Measurements from ENCODE around the gene DHX35. TPM values are rescaled to one million over a fixed set of nuclear protein-coding genes. Genes with fewer than 3 reads are reported as not detected.

DHX35 gene
- total RNA-seq, 1 experiment from 2014 or later, result 12.2 TPM

DNA sequence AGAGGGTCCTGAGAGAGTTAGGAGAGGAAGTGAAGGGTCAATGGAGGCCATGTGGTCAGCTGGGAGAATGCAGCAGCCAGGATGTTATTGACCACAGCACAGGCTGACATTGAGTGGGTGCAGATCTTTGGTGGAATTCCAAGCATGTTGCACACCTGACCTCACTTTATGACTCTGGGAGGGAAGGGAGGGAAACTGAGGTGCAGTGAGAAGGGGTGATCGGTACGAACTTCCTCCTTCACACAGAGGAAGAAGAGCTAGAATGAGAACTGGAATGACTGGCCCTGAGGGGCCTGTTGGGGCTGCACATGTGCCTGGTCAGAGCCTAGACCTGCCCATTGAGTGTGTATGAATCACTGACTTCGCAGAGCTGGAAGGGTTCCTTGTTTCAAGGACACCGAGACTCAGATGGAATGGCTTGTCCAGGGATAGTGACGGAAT is 26.2 kb upstream of the DHX35 start:
- no peak for ATAC-seq
- in situ Hi-C loops (cut with HindIII; ENCODE audit: low pct_unique_long_range_greater_than_20kb, low sequenced_read_pairs), result no loop called here
- Histone ChIP-seq H3K4me1 (ENCODE audit: control insufficient read depth, insufficient read depth, low read length) (peaks cover 3% of the 10 kb centered on the region), H3K27ac (ENCODE audit: low read length) (no peak overlapping the region), H3K9me3 (ENCODE audit: control insufficient read depth, insufficient read depth, low read depth, low read length) (no peaks in the 10 kb centered on the region), H3K36me3 (ENCODE audit: control insufficient read depth, insufficient read depth, low read length) (no peaks in the 10 kb centered on the region; the same call in 1 of the 2 replicates), H3K27me3 (ENCODE audit: control insufficient read depth, insufficient read depth, low read length) (no peaks in the 10 kb centered on the region), H3K4me3 (ENCODE audit: low read depth in 2 of 2, low read length in 2 of 2) (no peak overlapping the region)
- BruUV-seq (replicated peaks), result no TSS peak
- POLR2A ChIA-PET, result no interaction called here
- intact Hi-C loops (cut with micrococcal nuclease; ENCODE audit: unreplicated experiment), result no loop called here
- CTCF ChIA-PET, result no interaction called here
- no peak for DNase-seq (ENCODE audit: low read depth, low spot score)
- no peak for TF ChIP-seq SIN3A (IDR thresholded peaks at IDR 0.05; ENCODE audit: borderline replicate concordance, insufficient read depth, low read depth, low read length)

DNA sequence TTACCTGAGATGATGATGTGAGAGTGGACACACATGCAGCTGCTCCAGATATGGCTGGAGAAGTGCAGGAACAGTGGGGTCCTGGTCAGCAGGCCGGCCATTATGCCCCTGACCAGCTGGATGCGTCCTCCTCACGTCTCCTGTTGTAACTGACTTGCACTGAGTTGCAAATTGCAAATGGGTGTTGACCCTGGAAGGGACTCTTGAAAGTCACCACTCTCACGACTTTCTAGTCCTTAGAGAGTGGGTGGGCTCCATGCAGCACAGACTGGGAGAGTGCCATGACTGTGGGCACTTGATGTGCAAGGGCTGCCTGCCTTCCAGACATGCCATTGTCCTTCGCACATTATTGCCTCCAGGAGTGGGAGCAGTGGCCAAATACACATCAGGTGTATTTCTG is 25.1 kb upstream of the DHX35 start:
- Histone ChIP-seq H3K27me3 (ENCODE audit: control insufficient read depth, insufficient read depth, low read length) (no peaks in the 10 kb centered on the region), H3K36me3 (ENCODE audit: control insufficient read depth, insufficient read depth, low read length) (peaks cover under 1% of the 10 kb centered on the region), H3K4me3 (ENCODE audit: low read depth in 2 of 2, low read length in 2 of 2) (no peak overlapping the region), H3K27ac (ENCODE audit: low read length) (no peak overlapping the region), H3K9me3 (ENCODE audit: control insufficient read depth, insufficient read depth, low read depth, low read length) (no peaks in the 10 kb centered on the region), H3K4me1 (ENCODE audit: control insufficient read depth, insufficient read depth, low read length) (peaks cover 3% of the 10 kb centered on the region)
- intact Hi-C loops (cut with micrococcal nuclease; ENCODE audit: unreplicated experiment), result no loop called here
- ATAC-seq (no peak), DNase-seq (ENCODE audit: low read depth, low spot score) (no peak)
- ChIA-PET POLR2A (no interaction called here), CTCF (no interaction called here)
- TF ChIP-seq, protein P1, sequence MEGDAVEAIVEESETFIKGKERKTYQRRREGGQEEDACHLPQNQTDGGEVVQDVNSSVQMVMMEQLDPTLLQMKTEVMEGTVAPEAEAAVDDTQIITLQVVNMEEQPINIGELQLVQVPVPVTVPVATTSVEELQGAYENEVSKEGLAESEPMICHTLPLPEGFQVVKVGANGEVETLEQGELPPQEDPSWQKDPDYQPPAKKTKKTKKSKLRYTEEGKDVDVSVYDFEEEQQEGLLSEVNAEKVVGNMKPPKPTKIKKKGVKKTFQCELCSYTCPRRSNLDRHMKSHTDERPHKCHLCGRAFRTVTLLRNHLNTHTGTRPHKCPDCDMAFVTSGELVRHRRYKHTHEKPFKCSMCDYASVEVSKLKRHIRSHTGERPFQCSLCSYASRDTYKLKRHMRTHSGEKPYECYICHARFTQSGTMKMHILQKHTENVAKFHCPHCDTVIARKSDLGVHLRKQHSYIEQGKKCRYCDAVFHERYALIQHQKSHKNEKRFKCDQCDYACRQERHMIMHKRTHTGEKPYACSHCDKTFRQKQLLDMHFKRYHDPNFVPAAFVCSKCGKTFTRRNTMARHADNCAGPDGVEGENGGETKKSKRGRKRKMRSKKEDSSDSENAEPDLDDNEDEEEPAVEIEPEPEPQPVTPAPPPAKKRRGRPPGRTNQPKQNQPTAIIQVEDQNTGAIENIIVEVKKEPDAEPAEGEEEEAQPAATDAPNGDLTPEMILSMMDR (IDR thresholded peaks at IDR 0.05), result no peak
- TF ChIP-seq SIN3A (IDR thresholded peaks at IDR 0.05; ENCODE audit: borderline replicate concordance, insufficient read depth, low read depth, low read length), result no peak
- TF ChIP-seq TCF7L2 (IDR thresholded peaks at IDR 0.05; ENCODE audit: low read depth, low read length), result no peak
- no peak for TF ChIP-seq POLR2AphosphoS5 (IDR thresholded peaks at IDR 0.05; ENCODE audit: low read depth, low read length)
- TF ChIP-seq, protein P2, sequence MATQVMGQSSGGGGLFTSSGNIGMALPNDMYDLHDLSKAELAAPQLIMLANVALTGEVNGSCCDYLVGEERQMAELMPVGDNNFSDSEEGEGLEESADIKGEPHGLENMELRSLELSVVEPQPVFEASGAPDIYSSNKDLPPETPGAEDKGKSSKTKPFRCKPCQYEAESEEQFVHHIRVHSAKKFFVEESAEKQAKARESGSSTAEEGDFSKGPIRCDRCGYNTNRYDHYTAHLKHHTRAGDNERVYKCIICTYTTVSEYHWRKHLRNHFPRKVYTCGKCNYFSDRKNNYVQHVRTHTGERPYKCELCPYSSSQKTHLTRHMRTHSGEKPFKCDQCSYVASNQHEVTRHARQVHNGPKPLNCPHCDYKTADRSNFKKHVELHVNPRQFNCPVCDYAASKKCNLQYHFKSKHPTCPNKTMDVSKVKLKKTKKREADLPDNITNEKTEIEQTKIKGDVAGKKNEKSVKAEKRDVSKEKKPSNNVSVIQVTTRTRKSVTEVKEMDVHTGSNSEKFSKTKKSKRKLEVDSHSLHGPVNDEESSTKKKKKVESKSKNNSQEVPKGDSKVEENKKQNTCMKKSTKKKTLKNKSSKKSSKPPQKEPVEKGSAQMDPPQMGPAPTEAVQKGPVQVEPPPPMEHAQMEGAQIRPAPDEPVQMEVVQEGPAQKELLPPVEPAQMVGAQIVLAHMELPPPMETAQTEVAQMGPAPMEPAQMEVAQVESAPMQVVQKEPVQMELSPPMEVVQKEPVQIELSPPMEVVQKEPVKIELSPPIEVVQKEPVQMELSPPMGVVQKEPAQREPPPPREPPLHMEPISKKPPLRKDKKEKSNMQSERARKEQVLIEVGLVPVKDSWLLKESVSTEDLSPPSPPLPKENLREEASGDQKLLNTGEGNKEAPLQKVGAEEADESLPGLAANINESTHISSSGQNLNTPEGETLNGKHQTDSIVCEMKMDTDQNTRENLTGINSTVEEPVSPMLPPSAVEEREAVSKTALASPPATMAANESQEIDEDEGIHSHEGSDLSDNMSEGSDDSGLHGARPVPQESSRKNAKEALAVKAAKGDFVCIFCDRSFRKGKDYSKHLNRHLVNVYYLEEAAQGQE (IDR thresholded peaks at IDR 0.05; ENCODE audit: insufficient read depth in 1 of 2, low read depth in 2 of 2, low read length in 1 of 2), result no peak
- in situ Hi-C loops (cut with HindIII; ENCODE audit: low pct_unique_long_range_greater_than_20kb, low sequenced_read_pairs), result no loop called here
- no TSS peak for BruUV-seq (replicated peaks)

DNA sequence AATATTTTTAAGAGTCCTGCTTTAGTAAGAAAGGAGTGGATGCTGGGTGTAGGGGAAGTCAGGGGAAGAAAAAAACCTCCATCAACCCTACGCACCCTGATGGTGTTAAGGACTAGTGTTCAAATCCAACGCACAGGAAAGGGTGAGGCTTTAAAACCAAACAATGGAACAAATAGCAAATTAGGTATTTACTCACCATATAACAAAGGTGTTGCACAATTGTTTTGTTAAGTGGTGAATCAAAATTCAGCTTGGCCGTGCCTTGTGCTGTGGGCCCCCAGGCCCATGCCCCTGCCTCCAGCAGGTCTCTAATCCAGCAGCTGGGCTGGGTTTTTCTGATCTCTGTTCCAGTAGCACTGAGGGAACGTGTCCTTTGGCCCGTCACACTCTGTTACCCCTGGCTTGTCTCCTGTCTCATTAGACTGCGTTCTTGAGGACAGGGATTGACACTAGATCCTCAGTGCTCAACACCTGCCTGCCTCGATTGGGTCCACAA is 24.1 kb upstream of the DHX35 start:
- intact Hi-C loops (cut with micrococcal nuclease; ENCODE audit: unreplicated experiment) (no loop called here), in situ Hi-C loops (cut with HindIII; ENCODE audit: low pct_unique_long_range_greater_than_20kb, low sequenced_read_pairs) (no loop called here)
- Histone ChIP-seq H3K36me3 (ENCODE audit: control insufficient read depth, insufficient read depth, low read length) (peaks cover 8% of the 10 kb centered on the region), H3K4me3 (ENCODE audit: low read depth in 2 of 2, low read length in 2 of 2) (no peak overlapping the region), H3K9me3 (ENCODE audit: control insufficient read depth, insufficient read depth, low read depth, low read length) (no peaks in the 10 kb centered on the region), H3K27ac (ENCODE audit: low read length) (no peak overlapping the region), H3K27me3 (ENCODE audit: control insufficient read depth, insufficient read depth, low read length) (no peaks in the 10 kb centered on the region), H3K4me1 (ENCODE audit: control insufficient read depth, insufficient read depth, low read length) (no peaks in the 10 kb centered on the region; the same call in none of the 2 replicates)
- TF ChIP-seq, protein P1 (IDR thresholded peaks at IDR 0.05), result no peak
- TF ChIP-seq POLR2AphosphoS5 (IDR thresholded peaks at IDR 0.05; ENCODE audit: low read depth, low read length) (no peak), SIN3A (IDR thresholded peaks at IDR 0.05; ENCODE audit: borderline replicate concordance, insufficient read depth, low read depth, low read length) (no peak), TCF7L2 (IDR thresholded peaks at IDR 0.05; ENCODE audit: low read depth, low read length) (no peak)
- TF ChIP-seq, protein P2 (IDR thresholded peaks at IDR 0.05; ENCODE audit: insufficient read depth in 1 of 2, low read depth in 2 of 2, low read length in 1 of 2), result no peak
- CTCF ChIA-PET, result no interaction called here
- ATAC-seq (no peak), DNase-seq (ENCODE audit: low read depth, low spot score) (no peak)
- BruUV-seq (replicated peaks), result no TSS peak
- POLR2A ChIA-PET, result no interaction called here

All from Panc1 (cell line).